ENCODE measurements around the gene ZBTB46. TPM values are rescaled to one million over a fixed set of nuclear protein-coding genes. Genes with fewer than 3 reads are reported as not detected.
"Not testable (repeated sequence)": the region's sequence is repeated elsewhere in the genome, so short reads cannot be mapped to it uniquely, and the experiment has no call there.

The ZBTB46 gene
- total RNA-seq, 1 donor = 0.36 TPM

GRCh38 chr20:63781181-63781580, 49.9 kb downstream of the ZBTB46 start:
- H4K20me1 ChIP-seq (ENCODE audit: insufficient read depth, low read length) = no peaks in the 10 kb centered on the region
- no peak overlapping the region for H3K27ac ChIP-seq (ENCODE audit: low read depth, low read length)
- H3K4me2 ChIP-seq (ENCODE audit: insufficient read depth, low read length) = no peak overlapping the region
- no peaks in the 10 kb centered on the region for H3K27me3 ChIP-seq (ENCODE audit: insufficient read depth, low read length)
- TF ChIP-seq CTCF (IDR thresholded peaks at IDR 0.05; ENCODE audit: extremely low read depth, low read depth, low read length) = no peak
- peak; percentile 25 for DNase-seq (ENCODE audit: insufficient read length, low spot score, missing footprints)
- H3K4me1 ChIP-seq (ENCODE audit: insufficient read depth, low read length) = no peaks in the 10 kb centered on the region
- no peaks in the 10 kb centered on the region for H3K79me2 ChIP-seq (ENCODE audit: insufficient read depth, low read length)
- H2AFZ ChIP-seq (ENCODE audit: low read length) = no peak overlapping the region
- H3K9me3 ChIP-seq (ENCODE audit: low read depth, low read length) = no peaks in the 10 kb centered on the region
- no peak overlapping the region for H3K4me3 ChIP-seq (ENCODE audit: insufficient read depth, low read length)
- H3K36me3 ChIP-seq (ENCODE audit: insufficient read depth, low read length) = no peaks in the 10 kb centered on the region

GRCh38 chr20:63778857-63779256, 52.2 kb downstream of the ZBTB46 start:
- no peak overlapping the region for H2AFZ ChIP-seq (ENCODE audit: low read length)
- H3K27ac ChIP-seq (ENCODE audit: low read depth, low read length) = no peak overlapping the region
- H3K4me1 ChIP-seq (ENCODE audit: insufficient read depth, low read length) = no peaks in the 10 kb centered on the region
- DNase-seq (ENCODE audit: insufficient read length, low spot score, missing footprints) = peak; percentile 73
- H3K27me3 ChIP-seq (ENCODE audit: insufficient read depth, low read length) = no peaks in the 10 kb centered on the region
- no peak overlapping the region for H3K4me2 ChIP-seq (ENCODE audit: insufficient read depth, low read length)
- no peak for TF ChIP-seq CTCF (IDR thresholded peaks at IDR 0.05; ENCODE audit: extremely low read depth, low read depth, low read length)
- H3K79me2 ChIP-seq (ENCODE audit: insufficient read depth, low read length) = no peaks in the 10 kb centered on the region
- H3K36me3 ChIP-seq (ENCODE audit: insufficient read depth, low read length) = no peaks in the 10 kb centered on the region
- H3K9me3 ChIP-seq (ENCODE audit: low read depth, low read length) = no peaks in the 10 kb centered on the region
- H3K4me3 ChIP-seq (ENCODE audit: insufficient read depth, low read length) = no peak overlapping the region
- no peaks in the 10 kb centered on the region for H4K20me1 ChIP-seq (ENCODE audit: insufficient read depth, low read length)

- no peaks in the 10 kb centered on the region for H3K27me3 ChIP-seq (ENCODE audit: insufficient read depth, low read length)
- no peaks in the 10 kb centered on the region for H3K4me1 ChIP-seq (ENCODE audit: insufficient read depth, low read length)
- H3K36me3 ChIP-seq (ENCODE audit: insufficient read depth, low read length) = no peaks in the 10 kb centered on the region
- H3K9me3 ChIP-seq (ENCODE audit: low read depth, low read length) = no peaks in the 10 kb centered on the region
- no peaks in the 10 kb centered on the region for H4K20me1 ChIP-seq (ENCODE audit: insufficient read depth, low read length)
- H3K27ac ChIP-seq (ENCODE audit: low read depth, low read length) = no peak overlapping the region
- H3K4me3 ChIP-seq (ENCODE audit: insufficient read depth, low read length) = no peak overlapping the region
- no peak overlapping the region for H2AFZ ChIP-seq (ENCODE audit: low read length)
- DNase-seq (ENCODE audit: insufficient read length, low spot score, missing footprints) = peak; percentile 29
- TF ChIP-seq CTCF (IDR thresholded peaks at IDR 0.05; ENCODE audit: extremely low read depth, low read depth, low read length) = no peak
- no peak overlapping the region for H3K4me2 ChIP-seq (ENCODE audit: insufficient read depth, low read length)
- H3K79me2 ChIP-seq (ENCODE audit: insufficient read depth, low read length) = no peaks in the 10 kb centered on the region
Measured at GRCh38 chr20:63778034-63778752, 52.9 kb downstream of the ZBTB46 start.

- Histone ChIP-seq H3K36me3 (ENCODE audit: insufficient read depth, low read length) (no peaks in the 10 kb centered on the region), H4K20me1 (ENCODE audit: insufficient read depth, low read length) (no peaks in the 10 kb centered on the region), H3K4me3 (ENCODE audit: insufficient read depth, low read length) (no peak overlapping the region), H3K27me3 (ENCODE audit: insufficient read depth, low read length) (no peaks in the 10 kb centered on the region), H3K4me2 (ENCODE audit: insufficient read depth, low read length) (no peak overlapping the region), H3K4me1 (ENCODE audit: insufficient read depth, low read length) (no peaks in the 10 kb centered on the region), H2AFZ (ENCODE audit: low read length) (no peak overlapping the region), H3K79me2 (ENCODE audit: insufficient read depth, low read length) (no peaks in the 10 kb centered on the region), H3K9me3 (ENCODE audit: low read depth, low read length) (no peaks in the 10 kb centered on the region), H3K27ac (ENCODE audit: low read depth, low read length) (no peak overlapping the region)
- peak; percentile 35 for DNase-seq (ENCODE audit: insufficient read length, low spot score, missing footprints)
- TF ChIP-seq CTCF (IDR thresholded peaks at IDR 0.05; ENCODE audit: extremely low read depth, low read depth, low read length) = no peak
Measured at GRCh38 chr20:63777614-63778013, 53.5 kb downstream of the ZBTB46 start.

GRCh38 chr20:63776875-63777274, 54.2 kb downstream of the ZBTB46 start:
- H3K79me2 ChIP-seq (ENCODE audit: insufficient read depth, low read length); H3K4me1 ChIP-seq (ENCODE audit: insufficient read depth, low read length); H3K27ac ChIP-seq (ENCODE audit: low read depth, low read length); H3K4me2 ChIP-seq (ENCODE audit: insufficient read depth, low read length); DNase-seq (ENCODE audit: insufficient read length, low spot score, missing footprints); H3K36me3 ChIP-seq (ENCODE audit: insufficient read depth, low read length); H3K27me3 ChIP-seq (ENCODE audit: insufficient read depth, low read length); H3K4me3 ChIP-seq (ENCODE audit: insufficient read depth, low read length); H2AFZ ChIP-seq (ENCODE audit: low read length); H3K9me3 ChIP-seq (ENCODE audit: low read depth, low read length); H4K20me1 ChIP-seq (ENCODE audit: insufficient read depth, low read length): not testable (repeated sequence)
